ENCODE data around the gene RAB11FIP4. TPM values are rescaled to one million over a fixed set of nuclear protein-coding genes. Genes with fewer than 3 reads are reported as not detected.

Gene RAB11FIP4
- total and polyA plus RNA-seq, 2 of the 13 experiments (the other 11 are each of a cell fraction or from before 2014, with no cell fraction given): 28.0 to 89.3 TPM

DNA sequence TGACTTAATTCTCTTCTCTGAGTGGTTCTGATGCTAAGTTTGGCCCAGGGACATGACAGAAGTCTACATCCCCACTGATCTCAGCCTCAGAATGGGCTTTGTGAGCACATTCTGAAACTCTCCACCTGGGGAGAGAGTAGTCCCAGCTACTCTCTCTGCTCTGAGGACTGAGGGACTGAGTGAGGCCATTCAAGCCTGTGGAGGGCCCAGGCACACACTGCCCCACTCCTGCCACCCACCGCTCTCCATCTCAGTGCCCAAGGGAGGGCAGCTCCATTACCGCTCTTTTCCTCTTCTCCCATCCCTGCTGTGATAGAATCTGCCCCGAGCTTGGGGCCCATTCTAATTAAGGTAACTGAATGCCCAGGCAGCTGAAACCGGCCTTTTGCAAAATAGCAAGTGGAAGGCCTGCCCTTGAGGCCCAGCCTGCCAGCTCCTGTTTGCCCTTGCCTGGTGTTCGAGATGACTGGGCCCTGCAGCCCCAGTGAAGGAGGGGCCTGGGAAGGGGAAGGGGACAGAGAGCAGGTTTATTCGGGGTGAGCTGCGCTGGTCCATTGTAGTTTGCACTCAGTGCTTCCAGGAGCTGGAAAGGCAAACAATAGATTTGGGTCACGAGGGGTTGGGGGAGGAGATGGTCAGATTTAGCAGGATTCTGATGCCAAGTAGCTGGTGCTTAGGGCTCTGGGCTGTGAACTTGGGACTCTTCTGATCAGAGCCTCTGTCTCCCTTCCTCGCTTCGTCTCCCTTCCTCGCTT is 76.2 kb downstream of the RAB11FIP4 start (continued):
- TF ChIP-seq, protein P1, sequence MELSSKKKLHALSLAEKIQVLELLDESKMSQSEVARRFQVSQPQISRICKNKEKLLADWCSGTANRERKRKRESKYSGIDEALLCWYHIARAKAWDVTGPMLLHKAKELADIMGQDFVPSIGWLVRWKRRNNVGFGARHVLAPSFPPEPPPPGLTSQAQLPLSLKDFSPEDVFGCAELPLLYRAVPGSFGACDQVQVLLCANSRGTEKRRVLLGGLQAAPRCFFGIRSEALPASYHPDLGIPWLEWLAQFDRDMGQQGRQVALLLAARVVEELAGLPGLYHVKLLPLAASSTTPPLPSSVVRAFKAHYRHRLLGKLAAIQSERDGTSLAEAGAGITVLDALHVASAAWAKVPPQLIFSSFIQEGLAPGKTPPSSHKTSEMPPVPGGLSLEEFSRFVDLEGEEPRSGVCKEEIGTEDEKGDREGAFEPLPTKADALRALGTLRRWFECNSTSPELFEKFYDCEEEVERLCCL (CRISPR knock-in tag; IDR thresholded peaks at IDR 0.05; ENCODE audit: borderline replicate concordance): no peak
- TF ChIP-seq ZNF510 (CRISPR knock-in tag; IDR thresholded peaks at IDR 0.05; ENCODE audit: low read depth): 0 out of 2 replicates have a peak, but pooled peaks have one; percentile 51
- no peak for TF ChIP-seq ZNF256 (CRISPR knock-in tag; conservative IDR thresholded peaks at IDR 0.05)
- TF ChIP-seq KDM3A (CRISPR knock-in tag; IDR thresholded peaks at IDR 0.05; ENCODE audit: low read depth): no peak
- no peak for TF ChIP-seq ZNF670 (CRISPR knock-in tag; IDR thresholded peaks at IDR 0.05; ENCODE audit: borderline replicate concordance)
- no peak for TF ChIP-seq ZNF83 (CRISPR knock-in tag; IDR thresholded peaks at IDR 0.05; ENCODE audit: borderline replicate concordance)
- no peak for TF ChIP-seq ZFAT (CRISPR knock-in tag; conservative IDR thresholded peaks at IDR 0.05)
- TF ChIP-seq, protein P2, sequence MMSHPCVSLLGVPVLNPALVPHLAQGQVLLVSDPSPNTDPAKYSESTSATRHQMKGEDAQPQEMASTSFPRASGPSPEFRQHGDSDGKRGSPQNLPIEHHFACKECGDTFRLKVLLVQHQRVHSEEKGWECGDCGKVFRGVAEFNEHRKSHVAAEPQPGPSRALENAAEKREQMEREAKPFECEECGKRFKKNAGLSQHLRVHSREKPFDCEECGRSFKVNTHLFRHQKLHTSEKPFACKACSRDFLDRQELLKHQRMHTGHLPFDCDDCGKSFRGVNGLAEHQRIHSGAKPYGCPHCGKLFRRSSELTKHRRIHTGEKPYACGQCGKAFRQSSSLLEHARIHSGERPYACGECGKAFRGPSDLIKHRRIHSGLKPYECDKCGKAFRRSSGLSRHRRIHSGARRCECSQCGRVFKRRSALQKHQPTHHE (CRISPR knock-in tag; IDR thresholded peaks at IDR 0.05; ENCODE audit: borderline replicate concordance): no peak
- TF ChIP-seq HDAC6 (IDR thresholded peaks at IDR 0.05; ENCODE audit: low read depth, low read length): no peak
- no peak for TF ChIP-seq DR1 (CRISPR knock-in tag; IDR thresholded peaks at IDR 0.05)
- TF ChIP-seq SMARCC2 (IDR thresholded peaks at IDR 0.05): no peak
- TF ChIP-seq ZNF761 (CRISPR knock-in tag; conservative IDR thresholded peaks at IDR 0.05): peak; percentile 91; the same call in 1 of the 2 replicates
- no peak for TF ChIP-seq SP1 (IDR thresholded peaks at IDR 0.05)
- TF ChIP-seq SP1 (CRISPR knock-in tag; IDR thresholded peaks at IDR 0.05): no peak
- TF ChIP-seq ARID3A (IDR thresholded peaks at IDR 0.05; ENCODE audit: low read depth, low read length): no peak
- TF ChIP-seq, protein P3, sequence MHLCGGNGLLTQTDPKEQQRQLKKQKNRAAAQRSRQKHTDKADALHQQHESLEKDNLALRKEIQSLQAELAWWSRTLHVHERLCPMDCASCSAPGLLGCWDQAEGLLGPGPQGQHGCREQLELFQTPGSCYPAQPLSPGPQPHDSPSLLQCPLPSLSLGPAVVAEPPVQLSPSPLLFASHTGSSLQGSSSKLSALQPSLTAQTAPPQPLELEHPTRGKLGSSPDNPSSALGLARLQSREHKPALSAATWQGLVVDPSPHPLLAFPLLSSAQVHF (CRISPR knock-in tag; IDR thresholded peaks at IDR 0.05): no peak
- TF ChIP-seq MAFG (CRISPR knock-in tag; IDR thresholded peaks at IDR 0.05): no peak
- no peak for TF ChIP-seq ZNF75D (CRISPR knock-in tag; IDR thresholded peaks at IDR 0.05; ENCODE audit: borderline replicate concordance)
- no peak for TF ChIP-seq GABPA (IDR thresholded peaks at IDR 0.05; ENCODE audit: low read depth, low read length)
- no peak for TF ChIP-seq GABPA (CRISPR knock-in tag; IDR thresholded peaks at IDR 0.05; ENCODE audit: low read depth)
- peak; percentile 43; the same call in 1 of the 2 replicates for TF ChIP-seq FOSL2 (CRISPR knock-in tag; IDR thresholded peaks at IDR 0.05)
- TF ChIP-seq, protein P4, sequence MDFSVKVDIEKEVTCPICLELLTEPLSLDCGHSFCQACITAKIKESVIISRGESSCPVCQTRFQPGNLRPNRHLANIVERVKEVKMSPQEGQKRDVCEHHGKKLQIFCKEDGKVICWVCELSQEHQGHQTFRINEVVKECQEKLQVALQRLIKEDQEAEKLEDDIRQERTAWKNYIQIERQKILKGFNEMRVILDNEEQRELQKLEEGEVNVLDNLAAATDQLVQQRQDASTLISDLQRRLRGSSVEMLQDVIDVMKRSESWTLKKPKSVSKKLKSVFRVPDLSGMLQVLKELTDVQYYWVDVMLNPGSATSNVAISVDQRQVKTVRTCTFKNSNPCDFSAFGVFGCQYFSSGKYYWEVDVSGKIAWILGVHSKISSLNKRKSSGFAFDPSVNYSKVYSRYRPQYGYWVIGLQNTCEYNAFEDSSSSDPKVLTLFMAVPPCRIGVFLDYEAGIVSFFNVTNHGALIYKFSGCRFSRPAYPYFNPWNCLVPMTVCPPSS (IDR thresholded peaks at IDR 0.05): no peak
- TF ChIP-seq POLR2AphosphoS2 (IDR thresholded peaks at IDR 0.05; ENCODE audit: low read depth, low read length): no peak

All from HepG2 (cell line).